ENCODE data around the gene GLO1. TPM values are rescaled to one million over a fixed set of nuclear protein-coding genes. Genes with fewer than 3 reads are reported as not detected.
"Not testable (repeated sequence)": the region's sequence is repeated elsewhere in the genome, so short reads cannot be mapped to it uniquely, and the experiment has no call there.

GLO1 gene
- total RNA-seq, 4 donors from 2014 or later = 60.6 to 85.4 (median 72.9) TPM

GRCh38 chr6:38713812-38714211, 10.9 kb upstream of the GLO1 start:
- DNase-seq (ENCODE audit: low spot score) (no peak), ATAC-seq (ENCODE audit: low FRiP score) (no peak)
- TF ChIP-seq, protein P1, sequence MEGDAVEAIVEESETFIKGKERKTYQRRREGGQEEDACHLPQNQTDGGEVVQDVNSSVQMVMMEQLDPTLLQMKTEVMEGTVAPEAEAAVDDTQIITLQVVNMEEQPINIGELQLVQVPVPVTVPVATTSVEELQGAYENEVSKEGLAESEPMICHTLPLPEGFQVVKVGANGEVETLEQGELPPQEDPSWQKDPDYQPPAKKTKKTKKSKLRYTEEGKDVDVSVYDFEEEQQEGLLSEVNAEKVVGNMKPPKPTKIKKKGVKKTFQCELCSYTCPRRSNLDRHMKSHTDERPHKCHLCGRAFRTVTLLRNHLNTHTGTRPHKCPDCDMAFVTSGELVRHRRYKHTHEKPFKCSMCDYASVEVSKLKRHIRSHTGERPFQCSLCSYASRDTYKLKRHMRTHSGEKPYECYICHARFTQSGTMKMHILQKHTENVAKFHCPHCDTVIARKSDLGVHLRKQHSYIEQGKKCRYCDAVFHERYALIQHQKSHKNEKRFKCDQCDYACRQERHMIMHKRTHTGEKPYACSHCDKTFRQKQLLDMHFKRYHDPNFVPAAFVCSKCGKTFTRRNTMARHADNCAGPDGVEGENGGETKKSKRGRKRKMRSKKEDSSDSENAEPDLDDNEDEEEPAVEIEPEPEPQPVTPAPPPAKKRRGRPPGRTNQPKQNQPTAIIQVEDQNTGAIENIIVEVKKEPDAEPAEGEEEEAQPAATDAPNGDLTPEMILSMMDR (IDR thresholded peaks at IDR 0.05) = no peak

GRCh38 chr6:38708496-38708895, 5.6 kb upstream of the GLO1 start:
- TF ChIP-seq, protein P1 (IDR thresholded peaks at IDR 0.05) = no peak
- ATAC-seq (ENCODE audit: low FRiP score) (no peak), DNase-seq (ENCODE audit: low spot score) (no peak)

- ATAC-seq (ENCODE audit: low FRiP score) = no peak
- TF ChIP-seq, protein P1 (IDR thresholded peaks at IDR 0.05) = no peak
- DNase-seq (ENCODE audit: low spot score) = no peak
These were observed 3.0 kb upstream of the GLO1 start for GRCh38 chr6:38705924-38706323.

- DNase-seq (ENCODE audit: low spot score) (no peak), ATAC-seq (ENCODE audit: low FRiP score) (no peak)
- TF ChIP-seq, protein P1 (IDR thresholded peaks at IDR 0.05) = no peak
These were observed 1.1 kb upstream of the GLO1 start for GRCh38 chr6:38703949-38704590.

DNA sequence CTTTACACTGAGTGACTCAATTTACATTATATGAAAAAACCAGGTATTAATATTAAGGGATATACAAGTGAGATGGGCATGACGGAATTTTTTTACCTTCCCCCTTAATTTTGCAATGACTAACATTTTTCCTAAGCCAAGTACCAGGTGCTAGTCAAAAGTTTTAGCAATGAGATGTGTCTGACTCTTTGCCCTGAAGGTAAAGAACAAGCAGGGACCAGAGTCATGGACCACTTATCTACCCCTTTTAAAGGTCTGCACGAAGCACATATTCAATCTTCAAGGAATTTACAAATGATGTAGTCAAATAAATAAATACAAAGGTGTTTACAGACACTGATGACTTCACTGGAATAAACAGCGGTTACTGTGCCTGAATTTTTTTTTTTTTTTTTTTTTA, 1.4 kb downstream of the GLO1 start:
- TF ChIP-seq, protein P1 (IDR thresholded peaks at IDR 0.05) = no peak
- DNase-seq (ENCODE audit: low spot score) (no peak), ATAC-seq (ENCODE audit: low FRiP score) (no peak)

- ATAC-seq (ENCODE audit: low FRiP score); DNase-seq (ENCODE audit: low spot score): not testable (repeated sequence)
These were observed 3.2 kb downstream of the GLO1 start for GRCh38 chr6:38699702-38700101.

GRCh38 chr6:38697846-38698245, 5.1 kb downstream of the GLO1 start:
- ATAC-seq (ENCODE audit: low FRiP score) (no peak), DNase-seq (ENCODE audit: low spot score) (no peak)
- TF ChIP-seq, protein P1 (IDR thresholded peaks at IDR 0.05) = no peak
